ENCODE data around the gene PFN3. TPM values are rescaled to one million over a fixed set of nuclear protein-coding genes. Genes with fewer than 3 reads are reported as not detected.

The PFN3 gene
- total RNA-seq, 2 experiments from 2014 or later = not detected

- Mint-ChIP-seq H3K4me3 (no peak overlapping the region), H3K36me3 (ENCODE audit: low read depth) (peaks cover 85% of the 10 kb centered on the region), H3K27me3 (no peaks in the 10 kb centered on the region), H3K27ac (no peak overlapping the region), H3K4me1 (peaks cover 78% of the 10 kb centered on the region), H3K9me3 (no peaks in the 10 kb centered on the region)
- DNase-seq = no peak
- POLR2A ChIA-PET = interaction anchor here (1.4 kb wide), 1 partner anchor 9 kb away, joined by 3 read pairs; no protein-coding TSS in a partner anchor
- CTCF ChIA-PET = interaction anchor here (4.0 to 53.2 kb wide), 5 partner anchors 15 to 45 kb away, joined by 25 to 1643 read pairs (median 304); partner anchors contain the start of genes DBN1, F12, GRK6 and PFN3
Observed at GRCh38 chr5:177434942-177435738, 34.7 kb upstream of the PFN3 start.

GRCh38 chr5:177434437-177434836 lies 34.0 kb upstream of the PFN3 start:
- Mint-ChIP-seq H3K27me3 (no peaks in the 10 kb centered on the region), H3K9me3 (no peaks in the 10 kb centered on the region), H3K4me3 (peak overlapping the region; percentile 47), H3K4me1 (peaks cover 78% of the 10 kb centered on the region), H3K36me3 (ENCODE audit: low read depth) (peaks cover 85% of the 10 kb centered on the region), H3K27ac (peak overlapping the region; percentile 88)
- peak; percentile 59 for DNase-seq
- ChIA-PET CTCF (interaction anchor here (4.0 to 53.2 kb wide), 3 partner anchors 24 to 44 kb away, joined by 25 to 1643 read pairs (median 304); partner anchors contain the start of genes DBN1, F12, PFN3 and PRR7), POLR2A (interaction anchor here (1.4 kb wide), 1 partner anchor 10 kb away, joined by 3 read pairs; no protein-coding TSS in a partner anchor)

GRCh38 chr5:177433658-177434217 lies 33.3 kb upstream of the PFN3 start:
- Mint-ChIP-seq H3K27me3 (no peaks in the 10 kb centered on the region), H3K27ac (peak overlapping the region; percentile 88), H3K4me1 (peaks cover 83% of the 10 kb centered on the region), H3K4me3 (peak overlapping the region; percentile 47), H3K9me3 (no peaks in the 10 kb centered on the region), H3K36me3 (ENCODE audit: low read depth) (peaks cover 88% of the 10 kb centered on the region)
- ChIA-PET CTCF (interaction anchor here (1.1 to 53.2 kb wide), 5 partner anchors 25 to 124 kb away, joined by 3 to 1643 read pairs (median 25); partner anchors contain the start of genes DBN1, F12, PFN3 and PRR7), POLR2A (interaction anchor here (0.8 to 1.4 kb wide), 2 partner anchors 11 to 13 kb away, joined by 3 read pairs; partner anchors contain the start of gene PRR7)
- DNase-seq = no peak

GRCh38 chr5:177432839-177433657 lies 32.6 kb upstream of the PFN3 start:
- H3K27ac Mint-ChIP-seq = peak overlapping the region; percentile 85
- no peaks in the 10 kb centered on the region for H3K27me3 Mint-ChIP-seq
- CTCF ChIA-PET = interaction anchor here (1.1 to 53.2 kb wide), 7 partner anchors 10 to 125 kb away, joined by 3 to 1643 read pairs (median 6); partner anchors contain the start of genes DBN1, F12, PFN3 and PRR7
- POLR2A ChIA-PET = interaction anchor here (0.8 kb wide), 1 partner anchor 13 kb away, joined by 3 read pairs; the partner anchor contains the start of gene PRR7
- peak overlapping the region; percentile 51 for H3K4me3 Mint-ChIP-seq
- H3K4me1 Mint-ChIP-seq = peaks cover 81% of the 10 kb centered on the region
- H3K9me3 Mint-ChIP-seq = no peaks in the 10 kb centered on the region
- no peak for DNase-seq
- peaks cover 88% of the 10 kb centered on the region for H3K36me3 Mint-ChIP-seq (ENCODE audit: low read depth)

GRCh38 chr5:177432143-177432838 lies 31.8 kb upstream of the PFN3 start:
- Mint-ChIP-seq H3K4me1 (peaks cover 74% of the 10 kb centered on the region), H3K36me3 (ENCODE audit: low read depth) (peaks cover 89% of the 10 kb centered on the region), H3K9me3 (no peaks in the 10 kb centered on the region), H3K27me3 (no peaks in the 10 kb centered on the region), H3K4me3 (peak overlapping the region; percentile 96), H3K27ac (peak overlapping the region; percentile 92)
- DNase-seq = no peak
- ChIA-PET POLR2A (interaction anchor here (0.6 to 1.5 kb wide), 3 partner anchors 8 to 17 kb away, joined by 4 to 5 read pairs (median 4); no protein-coding TSS in a partner anchor), CTCF (interaction anchor here (0.9 to 53.2 kb wide), 8 partner anchors 9 to 124 kb away, joined by 3 to 1643 read pairs (median 6); partner anchors contain the start of genes DBN1, F12, PFN3 and PRR7)

- ChIA-PET POLR2A (interaction anchor here (0.6 to 1.5 kb wide), 3 partner anchors 9 to 18 kb away, joined by 4 to 5 read pairs (median 4); no protein-coding TSS in a partner anchor), CTCF (interaction anchor here (0.9 to 53.2 kb wide), 9 partner anchors 8 to 123 kb away, joined by 3 to 1643 read pairs (median 5); partner anchors contain the start of genes DBN1, F12, PFN3 and PRR7)
- H3K36me3 Mint-ChIP-seq (ENCODE audit: low read depth) = peaks cover 84% of the 10 kb centered on the region
- H3K4me3 Mint-ChIP-seq = peak overlapping the region; percentile 96
- H3K4me1 Mint-ChIP-seq = peaks cover 67% of the 10 kb centered on the region
- H3K9me3 Mint-ChIP-seq = no peaks in the 10 kb centered on the region
- H3K27ac Mint-ChIP-seq = peak overlapping the region; percentile 92
- no peaks in the 10 kb centered on the region for H3K27me3 Mint-ChIP-seq
- DNase-seq = peak; percentile 79
Observed at GRCh38 chr5:177431317-177432142, 31.1 kb upstream of the PFN3 start.

GRCh38 chr5:177430972-177431316 lies 30.5 kb upstream of the PFN3 start:
- POLR2A ChIA-PET = interaction anchor here (1.5 kb wide), 1 partner anchor 10 kb away, joined by 4 read pairs; no protein-coding TSS in a partner anchor
- peaks cover 80% of the 10 kb centered on the region for H3K36me3 Mint-ChIP-seq (ENCODE audit: low read depth)
- H3K27ac Mint-ChIP-seq = peak overlapping the region; percentile 92
- DNase-seq = no peak
- no peaks in the 10 kb centered on the region for H3K9me3 Mint-ChIP-seq
- H3K4me3 Mint-ChIP-seq = peak overlapping the region; percentile 96
- no peaks in the 10 kb centered on the region for H3K27me3 Mint-ChIP-seq
- H3K4me1 Mint-ChIP-seq = peaks cover 64% of the 10 kb centered on the region
- CTCF ChIA-PET = interaction anchor here (1.0 to 53.2 kb wide), 5 partner anchors 25 to 79 kb away, joined by 3 to 1643 read pairs (median 25); partner anchors contain the start of genes DBN1, F12, PFN3 and PRR7

- H3K36me3 Mint-ChIP-seq (ENCODE audit: low read depth) = peaks cover 76% of the 10 kb centered on the region
- H3K9me3 Mint-ChIP-seq = no peaks in the 10 kb centered on the region
- peaks cover 64% of the 10 kb centered on the region for H3K4me1 Mint-ChIP-seq
- CTCF ChIA-PET = interaction anchor here (0.6 to 53.2 kb wide), 6 partner anchors 25 to 174 kb away, joined by 3 to 1643 read pairs (median 7); partner anchors contain the start of genes DBN1, F12, PFN3 and PRR7
- POLR2A ChIA-PET = interaction anchor here (0.5 to 0.6 kb wide), 2 partner anchors 15 to 16 kb away, joined by 4 to 8 read pairs; partner anchors contain the start of gene PRR7
- peak; percentile 7 for DNase-seq
- peak overlapping the region; percentile 96 for H3K4me3 Mint-ChIP-seq
- no peaks in the 10 kb centered on the region for H3K27me3 Mint-ChIP-seq
- peak overlapping the region; percentile 92 for H3K27ac Mint-ChIP-seq
Observed at GRCh38 chr5:177430140-177430951, 29.9 kb upstream of the PFN3 start.

GRCh38 chr5:177429248-177430040 lies 29.0 kb upstream of the PFN3 start:
- Mint-ChIP-seq H3K9me3 (no peaks in the 10 kb centered on the region), H3K4me1 (peaks cover 66% of the 10 kb centered on the region), H3K36me3 (ENCODE audit: low read depth) (peaks cover 69% of the 10 kb centered on the region), H3K4me3 (peak overlapping the region; percentile 96), H3K27me3 (no peaks in the 10 kb centered on the region), H3K27ac (peak overlapping the region; percentile 92)
- DNase-seq = peak; percentile 90
- ChIA-PET CTCF (interaction anchor here (0.6 to 53.2 kb wide), 8 partner anchors 17 to 173 kb away, joined by 4 to 1643 read pairs (median 6); partner anchors contain the start of genes DBN1, F12, PFN3 and PRR7), POLR2A (interaction anchor here (0.5 to 0.6 kb wide), 2 partner anchors 16 to 17 kb away, joined by 4 to 8 read pairs; partner anchors contain the start of gene PRR7)

Measured in activated CD4-positive, alpha-beta T cell treated with anti-CD3 and anti-CD28 coated beads, Interleukin-2, amount 10 ng/mL, durations not matched to agents 7 days and 5 days (primary cell).